GM12878 (cell line): Measurements from ENCODE around the gene ABCC1. TPM values are rescaled to one million over a fixed set of nuclear protein-coding genes. Genes with fewer than 3 reads are reported as not detected.

Source experiments
- ATAC-seq: fragments of 200-7000 bp; cut with Tn5 transposase; 3 replicates; pipeline ENCODE4 v1.9.1; 2020; ENCODE audit warnings: mild to moderate bottlenecking, moderate library complexity
- BruUV-seq: library from RNA; stranded (reverse); fragments of 400-500 nt; replicated peaks from 2 replicates; lab custom pipeline; 2021; lab: Mats Ljungman, UMichigan
- CTCF ChIA-PET: fragments of 300-600 bp; sonication (Branson Sonifier 250); formaldehyde crosslinking; extraction: SDS; loops from one replicate; lab custom pipeline; 2021; ENCODE audit warnings: inconsistent platforms; lab: Yijun Ruan, JAX
- POLR2A ChIA-PET: fragments of 350-600 bp; formaldehyde crosslinking; extraction: SDS; loops from one replicate; lab custom pipeline; 2021; ENCODE audit warnings: inconsistent platforms; lab: Charles Lee
- RAD21 ChIA-PET: fragments of 300-600 bp; sonication (Branson Sonifier 250); formaldehyde crosslinking; loops from one replicate; lab custom pipeline; 2023; ENCODE audit warnings: antibody characterized with exemption; ENCODE audit not compliant: unreplicated experiment; lab: Charles Lee
- SMC1A ChIA-PET: fragments of 300-600 bp; sonication (Branson Sonifier 250); formaldehyde crosslinking; loops from one replicate; lab custom pipeline; 2023; ENCODE audit not compliant: unreplicated experiment, uncharacterized antibody; lab: Charles Lee
- DNase-seq: peaks from one replicate; pipeline ENCODE4 v3.0.0-alpha.2; 2011; ENCODE audit warnings: low read depth, low spot score
- FAIRE-seq: peaks from 3 replicates; lab custom pipeline; 2011; peaks lifted over from hg19 to GRCh38; lab: Jason Lieb, UNC
- H2AFZ ChIP-seq: 2 replicates; pipeline ENCODE4 v1.6.0; 2011; ENCODE audit warnings: low read depth, low read length, control low read depth; ENCODE audit not compliant: control insufficient read depth
- H3K27ac ChIP-seq: 2 replicates; pipeline ENCODE4 v1.5.1; 2011; ENCODE audit warnings: control low read depth; ENCODE audit not compliant: control insufficient read depth, insufficient read depth
- H3K27me3 ChIP-seq, 2 experiments: replicated peaks in 1 of 2; 2 replicates each; pipeline versions ENCODE4 v1.6.0 to v1.6.1; 2011; ENCODE audit warnings: low read length in 1 of 2; ENCODE audit not compliant: control insufficient read depth in 2 of 2, insufficient read depth in 2 of 2
- H3K36me3 ChIP-seq, 2 experiments: 2 replicates each; pipeline ENCODE4 v1.5.1; 2011; ENCODE audit warnings: low read length in 1 of 2; ENCODE audit not compliant: control insufficient read depth in 2 of 2, insufficient read depth in 2 of 2
- H3K4me1 ChIP-seq: 2 replicates; pipeline ENCODE4 v1.6.1; 2011; ENCODE audit warnings: mild to moderate bottlenecking, low read length, moderate library complexity, mixed read lengths; ENCODE audit not compliant: control insufficient read depth, insufficient read depth
- H3K4me2 ChIP-seq: 2 replicates; pipeline ENCODE4 v1.6.0; 2011; ENCODE audit warnings: control low read depth; ENCODE audit not compliant: control insufficient read depth, insufficient read depth
- H3K4me3 ChIP-seq: fragments of 200-600 bp; sonication (generic); 2 replicates; pipeline ENCODE4 v1.5.1; 2016
- H3K79me2 ChIP-seq: 2 replicates; pipeline ENCODE4 v1.6.0; 2011; ENCODE audit warnings: low read length; ENCODE audit not compliant: control insufficient read depth, insufficient read depth
- H3K9ac ChIP-seq: 2 replicates; pipeline ENCODE4 v1.8.0; 2011; ENCODE audit warnings: low read length, control low read depth, mixed read lengths; ENCODE audit not compliant: control insufficient read depth, insufficient read depth
- H3K9me3 ChIP-seq: replicated peaks from 3 replicates; pipeline ENCODE4 v1.5.1; 2011; ENCODE audit warnings: mild to moderate bottlenecking, low read length; ENCODE audit not compliant: control insufficient read depth, insufficient read depth
- H4K20me1 ChIP-seq: 2 replicates; pipeline ENCODE4 v1.6.0; 2011; ENCODE audit not compliant: control insufficient read depth, insufficient read depth
- CBFB ChIP-seq: IDR thresholded peaks from 2 replicates; pipeline ENCODE4 v1.6.1; 2016; ENCODE audit warnings: antibody characterized with exemption, low read depth
- DPF2 ChIP-seq: fragments of 450-650 bp; IDR thresholded peaks from 2 replicates; pipeline ENCODE4 v1.6.1; 2017; ENCODE audit warnings: mild to moderate bottlenecking
- ETV6 ChIP-seq, 2 experiments: fragments of 450-650 bp in 1 of 2; IDR thresholded peaks in 1 of 2; conservative IDR thresholded peaks in 1 of 2; 2 replicates each; pipeline ENCODE4 v1.6.1; 2014; ENCODE audit warnings: antibody characterized with exemption in 1 of 2, borderline replicate concordance in 1 of 2, low read depth in 1 of 2, mild to moderate bottlenecking in 1 of 2, moderate library complexity in 1 of 2
- GATAD2B ChIP-seq: fragments of 450-650 bp; conservative IDR thresholded peaks from 2 replicates; pipeline ENCODE4 v1.6.1; 2017; ENCODE audit warnings: low read depth, mild to moderate bottlenecking, moderate library complexity
- NFYA ChIP-seq: IDR thresholded peaks from 2 replicates; pipeline ENCODE4 v1.6.1; 2011; ENCODE audit warnings: low read depth, mild to moderate bottlenecking, low read length, improper control_type of control experiment, borderline replicate concordance
- POLR2AphosphoS5 ChIP-seq: IDR thresholded peaks from 2 replicates; pipeline ENCODE4 v1.6.1; 2011; ENCODE audit warnings: mild to moderate bottlenecking, low read length, inconsistent platforms
- POU2F2 ChIP-seq: IDR thresholded peaks from 3 replicates; pipeline ENCODE4 v1.6.1; 2011; ENCODE audit warnings: low read depth, mild to moderate bottlenecking, low read length, borderline replicate concordance
- RAD51 ChIP-seq: fragments of 450-650 bp; IDR thresholded peaks from 2 replicates; pipeline ENCODE4 v1.6.1; 2016; ENCODE audit warnings: moderate library complexity, mild to moderate bottlenecking, inconsistent platforms
- SIX5 ChIP-seq: IDR thresholded peaks from 2 replicates; pipeline ENCODE4 v1.6.1; 2011; ENCODE audit warnings: mild to moderate bottlenecking, low read depth, low read length, moderate library complexity; ENCODE audit not compliant: severe bottlenecking
- SUZ12 ChIP-seq: fragments of 200-600 bp; sonication (generic); IDR thresholded peaks from one replicate; pipeline ENCODE4 v1.6.1; 2018; ENCODE audit warnings: antibody characterized with exemption, mild to moderate bottlenecking; ENCODE audit not compliant: unreplicated experiment
- TCF12 ChIP-seq: IDR thresholded peaks from 2 replicates; pipeline ENCODE4 v1.6.1; 2011; ENCODE audit warnings: low read depth, mild to moderate bottlenecking, low read length
- ZNF24 ChIP-seq: fragments of 450-650 bp; IDR thresholded peaks from 2 replicates; pipeline ENCODE4 v1.6.1; 2017; ENCODE audit warnings: antibody characterized with exemption, mild to moderate bottlenecking
- WGBS: methylation state at CpG from one replicate; pipeline ENCODE4 v1.1.6; 2016; ENCODE audit warnings: low lambda C conversion rate; ENCODE audit not compliant: insufficient replicate concordance, insufficient coverage; ENCODE audit errors: missing lambda C conversion rate; 5-methylcytosine and 5-hydroxymethylcytosine counted together
- in situ Hi-C: fragments of 300-500 bp; cut with MboI; formaldehyde crosslinking; loops from 9 replicates; pipeline ENCODE4 v1.14.3; 2018; ENCODE audit warnings: mixed read lengths
- intact Hi-C: fragments of 100-400 bp; cut with micrococcal nuclease; formaldehyde crosslinking; loops from one replicate; pipeline ENCODE4 v1.14.2; 2022; ENCODE audit not compliant: unreplicated experiment
- polyA plus RNA-seq, 11 experiments: library from polyadenylated mRNA; depleted of rRNA in 4 of 11; unstranded in 6 of 11; stranded (reverse) in 5 of 11; fragments of >200 nt; fragmentation: Nextera tagmentation in 4 of 11; fragmentation: Illumina TruSeq in 1 of 11; extraction: Ambion mirVana in 4 of 11; extraction: Trizol in 1 of 11; gene quantifications; 1 replicate in 1 of 11; 2 replicates in 10 of 11; pipeline versions ENCODE4 v1.2.1 to v1.2.3, GENCODE V29; 2011 to 2016; ENCODE audit warnings: inconsistent platforms in 2 of 11, missing spikeins in 2 of 11, low read depth in 1 of 11
- total RNA-seq, 4 experiments: library from RNA; depleted of rRNA in 3 of 4; stranded (reverse); fragments of >200 nt in 3 of 4; fragmentation: Illumina TruSeq in 1 of 4; extraction: Trizol in 1 of 4; gene quantifications; 2 replicates each; pipeline versions ENCODE4 v1.2.1 to v1.2.3, GENCODE V29; 2013 to 2021
- TF ChIP-seq, protein P1 (sequence below): IDR thresholded peaks from 2 replicates; pipeline ENCODE4 v1.6.1; 2011; ENCODE audit warnings: borderline replicate concordance, low read depth, mild to moderate bottlenecking, moderate library complexity, low read length; ENCODE audit not compliant: insufficient read depth, poor library complexity, severe bottlenecking
- TF ChIP-seq, protein P2 (sequence below): IDR thresholded peaks from 2 replicates; pipeline ENCODE4 v1.6.1; 2011; ENCODE audit warnings: low read depth, low read length, improper control_type of control experiment, borderline replicate concordance

The ABCC1 gene
- total and polyA plus RNA-seq, 10 of the 15 experiments (the other 5 are each of a cell fraction or from before 2014, with no cell fraction given) = 3.2 to 44.6 (median 14.5) TPM

DNA sequence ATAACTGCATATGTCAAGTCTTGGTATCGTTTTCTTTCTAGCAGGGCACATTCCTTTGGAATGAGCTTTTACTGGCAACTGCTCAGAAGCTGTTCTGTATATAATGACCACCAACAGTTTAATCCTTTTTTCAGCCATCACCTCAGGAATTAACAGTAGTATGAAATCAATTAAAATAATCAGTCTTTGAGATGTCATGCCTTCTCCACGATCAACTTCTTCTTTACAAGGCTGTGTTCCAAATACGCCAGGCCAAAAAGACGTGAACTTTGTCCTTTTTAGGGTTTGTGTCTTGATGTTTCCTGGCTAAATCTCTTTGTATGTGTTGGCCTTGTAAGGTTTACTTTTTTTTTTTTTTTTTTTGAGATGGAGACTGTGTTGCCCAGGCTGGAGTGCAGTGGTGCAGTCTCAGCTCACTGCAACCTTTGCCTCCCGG, 54.9 kb downstream of the ABCC1 start:
- no peak overlapping the region for H3K4me2 ChIP-seq
- H2AFZ ChIP-seq = no peak overlapping the region
- no peak for ATAC-seq
- no peak overlapping the region for H3K4me3 ChIP-seq
- no peak for TF ChIP-seq NFYA
- TF ChIP-seq SIX5 = no peak
- TF ChIP-seq SUZ12 = no peak
- no peak for TF ChIP-seq RAD51
- TF ChIP-seq ZNF24 = no peak
- TF ChIP-seq, all 136 proteins: peak for 0
- BruUV-seq = no TSS peak
- ChIA-PET RAD21 (interaction anchor here (2.5 kb wide), 1 partner anchor 54 kb away, joined by 9 read pairs; no protein-coding TSS in a partner anchor), SMC1A (interaction anchor here (1.2 kb wide), 2 partner anchors 46 to 54 kb away, joined by 3 to 6 read pairs; no protein-coding TSS in a partner anchor), POLR2A (no interaction called here), CTCF (interaction anchor here (1.0 kb wide), 1 partner anchor 60 kb away, joined by 3 read pairs; no protein-coding TSS in a partner anchor)
- intact Hi-C loops (no loop called here), in situ Hi-C loops (no loop called here)
- peaks cover 26% of the 10 kb centered on the region for H3K4me1 ChIP-seq
- H3K9me3 ChIP-seq = no peaks in the 10 kb centered on the region
- peaks cover under 1% of the 10 kb centered on the region in 2 experiments; a peak in 3 of 4 replicates for H3K36me3 ChIP-seq
- no peak overlapping the region for H3K9ac ChIP-seq
- no peak overlapping the region for H3K27ac ChIP-seq
- no peaks in the 10 kb centered on the region for H3K27me3 ChIP-seq
- DNase-seq = no peak
- WGBS = 95% methylated on average over 5 of the region's 5 CpGs
- H3K79me2 ChIP-seq = peaks cover 27% of the 10 kb centered on the region
- no peaks in the 10 kb centered on the region for H4K20me1 ChIP-seq
- no peak for FAIRE-seq

GRCh38 chr16:16005721-16006120, 56.3 kb downstream of the ABCC1 start:
- CTCF ChIA-PET = interaction anchor here (1.6 kb wide), 1 partner anchor 131 kb away, joined by 3 read pairs; no protein-coding TSS in a partner anchor
- intact Hi-C loops = loop anchor here (5.0 kb wide), 2 partner anchors 48 to 108 kb away; no protein-coding TSS in a partner anchor
- Histone ChIP-seq H3K27ac (no peak overlapping the region), H3K79me2 (peaks cover 25% of the 10 kb centered on the region), H4K20me1 (no peaks in the 10 kb centered on the region), H3K4me1 (peaks cover 26% of the 10 kb centered on the region), H3K4me2 (no peak overlapping the region), H3K4me3 (no peak overlapping the region), H3K9ac (no peak overlapping the region), H3K27me3 (no peaks in the 10 kb centered on the region), H3K9me3 (no peaks in the 10 kb centered on the region), H2AFZ (no peak overlapping the region), H3K36me3 (peaks cover 9% of the 10 kb centered on the region in 2 experiments)
- DNase-seq = no peak
- SMC1A ChIA-PET = interaction anchor here (0.7 to 5.1 kb wide), 6 partner anchors 11 to 118 kb away, joined by 3 to 31 read pairs (median 6); partner anchors contain the start of gene CEP20
- POLR2A ChIA-PET = no interaction called here
- 99% methylated on average over 8 of the region's 8 CpGs for WGBS
- in situ Hi-C loops = no loop called here
- BruUV-seq = no TSS peak
- RAD21 ChIA-PET = interaction anchor here (1.0 to 2.5 kb wide), 4 partner anchors 27 to 118 kb away, joined by 3 to 9 read pairs (median 6); partner anchors contain the start of gene CEP20
- FAIRE-seq = no peak
- ATAC-seq = no peak
- TF ChIP-seq POLR2AphosphoS5 = no peak
- no peak for TF ChIP-seq POU2F2
- no peak for TF ChIP-seq GATAD2B
- TF ChIP-seq, protein P1, sequence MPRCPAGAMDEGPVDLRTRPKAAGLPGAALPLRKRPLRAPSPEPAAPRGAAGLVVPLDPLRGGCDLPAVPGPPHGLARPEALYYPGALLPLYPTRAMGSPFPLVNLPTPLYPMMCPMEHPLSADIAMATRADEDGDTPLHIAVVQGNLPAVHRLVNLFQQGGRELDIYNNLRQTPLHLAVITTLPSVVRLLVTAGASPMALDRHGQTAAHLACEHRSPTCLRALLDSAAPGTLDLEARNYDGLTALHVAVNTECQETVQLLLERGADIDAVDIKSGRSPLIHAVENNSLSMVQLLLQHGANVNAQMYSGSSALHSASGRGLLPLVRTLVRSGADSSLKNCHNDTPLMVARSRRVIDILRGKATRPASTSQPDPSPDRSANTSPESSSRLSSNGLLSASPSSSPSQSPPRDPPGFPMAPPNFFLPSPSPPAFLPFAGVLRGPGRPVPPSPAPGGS = no peak
- no peak for TF ChIP-seq TCF12
- TF ChIP-seq, protein P2, sequence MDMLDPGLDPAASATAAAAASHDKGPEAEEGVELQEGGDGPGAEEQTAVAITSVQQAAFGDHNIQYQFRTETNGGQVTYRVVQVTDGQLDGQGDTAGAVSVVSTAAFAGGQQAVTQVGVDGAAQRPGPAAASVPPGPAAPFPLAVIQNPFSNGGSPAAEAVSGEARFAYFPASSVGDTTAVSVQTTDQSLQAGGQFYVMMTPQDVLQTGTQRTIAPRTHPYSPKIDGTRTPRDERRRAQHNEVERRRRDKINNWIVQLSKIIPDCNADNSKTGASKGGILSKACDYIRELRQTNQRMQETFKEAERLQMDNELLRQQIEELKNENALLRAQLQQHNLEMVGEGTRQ = no peak
- TF ChIP-seq DPF2 = no peak
- no peak for TF ChIP-seq CBFB
- TF ChIP-seq ETV6 (conservative IDR thresholded peaks at IDR 0.05 in 1 of 2, IDR thresholded peaks at IDR 0.05 in 1 of 2; ENCODE audit: borderline replicate concordance in 1 of 2, low read depth in 1 of 2) = no peak
